G401 (cell line): ENCODE data around the gene ABHD3. TPM values are rescaled to one million over a fixed set of nuclear protein-coding genes. Genes with fewer than 3 reads are reported as not detected.

ENCODE experiments used
- total RNA-seq: library from RNA; depleted of rRNA; stranded (reverse); fragments of >200 nt; shearing (Covaris generic); gene quantifications from 2 replicates; pipeline ENCODE4 v1.2.3, GENCODE V29; 2014; rRNA removed

ABHD3 gene
- total RNA-seq, 1 experiment from 2014 or later = 31.3 TPM

Other genes with a start within 250 kb of the ABHD3 start
- gene ESCO1, start 104.1 kb downstream of the ABHD3 start, total RNA-seq = 21.6 and 27.9 TPM in 2 replicates
- gene SNRPD1, start 92.5 kb downstream of the ABHD3 start, total RNA-seq = 20.4 and 33.5 TPM in 2 replicates
- gene MIB1, start 36.0 kb upstream of the ABHD3 start, total RNA-seq = 36.1 and 66.7 TPM in 2 replicates